ENCODE data around the gene DOCK3. TPM values are rescaled to one million over a fixed set of nuclear protein-coding genes. Genes with fewer than 3 reads are reported as not detected.

The DOCK3 gene
- total and polyA plus RNA-seq, 2 donors (not counting 3 experiments of a cell fraction or from before 2014, with no cell fraction given) = 0.08 to 0.13 TPM

DNA sequence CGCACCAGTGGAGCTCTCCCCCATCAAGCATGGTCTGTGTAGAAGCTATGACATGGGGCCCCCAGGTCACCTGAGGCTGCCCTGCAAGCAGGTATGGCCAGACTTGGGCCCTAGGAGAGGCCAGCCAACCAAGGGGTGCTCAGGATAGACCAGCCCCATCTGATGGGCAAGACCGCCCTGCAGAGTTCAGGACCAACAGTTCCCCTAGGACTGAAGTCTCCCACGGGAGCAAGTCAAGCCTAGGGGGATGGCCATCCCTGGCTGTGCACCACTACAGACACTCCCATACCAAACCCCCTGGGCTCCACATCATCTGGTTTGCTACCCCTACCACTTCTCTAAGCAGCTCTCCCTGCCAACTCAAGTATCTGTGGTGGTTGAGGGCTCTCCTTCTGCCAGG, 568.2 kb downstream of the DOCK3 start:
- FAIRE-seq (no peak), DNase-seq (ENCODE audit: low read depth, low spot score) (no peak)
- intact Hi-C loops (cut with micrococcal nuclease) (no loop called here), dilution Hi-C loops (cut with MboI; ENCODE audit: extremely low pct_ligation_motif_present, low sequenced_read_pairs) (no loop called here)
- no peaks in the 10 kb centered on the region for H3K9me3 ChIP-seq (replicated peaks; ENCODE audit: control insufficient read depth, insufficient read depth, low read length)
- no peak overlapping the region for H3K4me2 ChIP-seq (ENCODE audit: insufficient read depth, low read length)
- no peaks in the 10 kb centered on the region for H3K27me3 ChIP-seq (ENCODE audit: control insufficient read depth in 2 of 2, insufficient read depth in 2 of 2, low read length in 2 of 2)
- H4K20me1 ChIP-seq (replicated peaks; ENCODE audit: control insufficient read depth, extremely low read depth, insufficient read depth, low read length) = no peaks in the 10 kb centered on the region
- no peaks in the 10 kb centered on the region for H3K79me2 ChIP-seq (ENCODE audit: control insufficient read depth, insufficient read depth, low read length)
- H3K9ac ChIP-seq (replicated peaks; ENCODE audit: extremely low read depth, insufficient read depth, low read length) = no peak overlapping the region
- POLR2A ChIA-PET = no interaction called here
- CTCF ChIA-PET = interaction anchor here (1.0 kb wide), 1 partner anchor 129 kb away, joined by 3 read pairs; no protein-coding TSS in a partner anchor
- TF ChIP-seq GATA2 (IDR thresholded peaks at IDR 0.05; ENCODE audit: insufficient read depth, insufficient read length, low read depth, low read length) (no peak), POLR2A (IDR thresholded peaks at IDR 0.05; ENCODE audit: low read depth, low read length) (no peak), EZH2 (IDR thresholded peaks at IDR 0.05; ENCODE audit: borderline replicate concordance, low read depth, low read length, severe bottlenecking) (no peak), FOS (IDR thresholded peaks at IDR 0.05; ENCODE audit: borderline replicate concordance, insufficient read depth, low read length) (no peak), POLR2AphosphoS5 (IDR thresholded peaks at IDR 0.05; ENCODE audit: insufficient read depth, low read depth, low read length) (no peak), JUN (IDR thresholded peaks at IDR 0.05; ENCODE audit: borderline replicate concordance, insufficient read depth, insufficient read length, low read depth) (no peak), MYC (IDR thresholded peaks at IDR 0.05; ENCODE audit: low read depth, low read length) (no peak)
- TF ChIP-seq, protein P1, sequence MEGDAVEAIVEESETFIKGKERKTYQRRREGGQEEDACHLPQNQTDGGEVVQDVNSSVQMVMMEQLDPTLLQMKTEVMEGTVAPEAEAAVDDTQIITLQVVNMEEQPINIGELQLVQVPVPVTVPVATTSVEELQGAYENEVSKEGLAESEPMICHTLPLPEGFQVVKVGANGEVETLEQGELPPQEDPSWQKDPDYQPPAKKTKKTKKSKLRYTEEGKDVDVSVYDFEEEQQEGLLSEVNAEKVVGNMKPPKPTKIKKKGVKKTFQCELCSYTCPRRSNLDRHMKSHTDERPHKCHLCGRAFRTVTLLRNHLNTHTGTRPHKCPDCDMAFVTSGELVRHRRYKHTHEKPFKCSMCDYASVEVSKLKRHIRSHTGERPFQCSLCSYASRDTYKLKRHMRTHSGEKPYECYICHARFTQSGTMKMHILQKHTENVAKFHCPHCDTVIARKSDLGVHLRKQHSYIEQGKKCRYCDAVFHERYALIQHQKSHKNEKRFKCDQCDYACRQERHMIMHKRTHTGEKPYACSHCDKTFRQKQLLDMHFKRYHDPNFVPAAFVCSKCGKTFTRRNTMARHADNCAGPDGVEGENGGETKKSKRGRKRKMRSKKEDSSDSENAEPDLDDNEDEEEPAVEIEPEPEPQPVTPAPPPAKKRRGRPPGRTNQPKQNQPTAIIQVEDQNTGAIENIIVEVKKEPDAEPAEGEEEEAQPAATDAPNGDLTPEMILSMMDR (IDR thresholded peaks at IDR 0.05; ENCODE audit: extremely low read depth in 1 of 2, insufficient read depth in 1 of 2, low read depth in 1 of 2, low read length in 2 of 2) = no peak
- TF ChIP-seq, protein P2, sequence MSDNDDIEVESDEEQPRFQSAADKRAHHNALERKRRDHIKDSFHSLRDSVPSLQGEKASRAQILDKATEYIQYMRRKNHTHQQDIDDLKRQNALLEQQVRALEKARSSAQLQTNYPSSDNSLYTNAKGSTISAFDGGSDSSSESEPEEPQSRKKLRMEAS (IDR thresholded peaks at IDR 0.05; ENCODE audit: insufficient read depth, insufficient read length) = no peak
- H3K27ac ChIP-seq (ENCODE audit: insufficient read depth, low read depth, low read length) = no peak overlapping the region
- no peak overlapping the region for H3K4me3 ChIP-seq (replicated peaks in 1 of 3; ENCODE audit: insufficient read depth in 1 of 3, low read depth in 1 of 3, low read length in 3 of 3)
- H2AFZ ChIP-seq (ENCODE audit: low read depth, low read length) = no peak overlapping the region
- H3K36me3 ChIP-seq (ENCODE audit: control insufficient read depth in 2 of 2, extremely low read depth in 1 of 2, insufficient read depth in 2 of 2, low read length in 2 of 2) = no peaks in the 10 kb centered on the region
- no peaks in the 10 kb centered on the region for H3K4me1 ChIP-seq (ENCODE audit: control insufficient read depth, extremely low read depth, insufficient read depth, low read length)
- BruUV-seq (replicated peaks) = no TSS peak
- no peaks in the 10 kb centered on the region for H3K9me1 ChIP-seq (replicated peaks; ENCODE audit: control insufficient read depth, extremely low read depth, insufficient read depth, low read length)

Measured in endothelial cell of umbilical vein (primary cell).